Amniotic epithelial cell (primary cell): ENCODE measurements around the gene FBXO42.
A peak's percentile ranks its signal among the peaks of the same experiment; 100 is the strongest.
"Not testable (repeated sequence)": the region's sequence is repeated elsewhere in the genome, so short reads cannot be mapped to it uniquely, and the experiment has no call there.

Experiments
- DNase-seq: peaks from one replicate; pipeline ENCODE4 v3.0.0-alpha.2; 2010; ENCODE audit warnings: low read depth

Gene FBXO42

DNA sequence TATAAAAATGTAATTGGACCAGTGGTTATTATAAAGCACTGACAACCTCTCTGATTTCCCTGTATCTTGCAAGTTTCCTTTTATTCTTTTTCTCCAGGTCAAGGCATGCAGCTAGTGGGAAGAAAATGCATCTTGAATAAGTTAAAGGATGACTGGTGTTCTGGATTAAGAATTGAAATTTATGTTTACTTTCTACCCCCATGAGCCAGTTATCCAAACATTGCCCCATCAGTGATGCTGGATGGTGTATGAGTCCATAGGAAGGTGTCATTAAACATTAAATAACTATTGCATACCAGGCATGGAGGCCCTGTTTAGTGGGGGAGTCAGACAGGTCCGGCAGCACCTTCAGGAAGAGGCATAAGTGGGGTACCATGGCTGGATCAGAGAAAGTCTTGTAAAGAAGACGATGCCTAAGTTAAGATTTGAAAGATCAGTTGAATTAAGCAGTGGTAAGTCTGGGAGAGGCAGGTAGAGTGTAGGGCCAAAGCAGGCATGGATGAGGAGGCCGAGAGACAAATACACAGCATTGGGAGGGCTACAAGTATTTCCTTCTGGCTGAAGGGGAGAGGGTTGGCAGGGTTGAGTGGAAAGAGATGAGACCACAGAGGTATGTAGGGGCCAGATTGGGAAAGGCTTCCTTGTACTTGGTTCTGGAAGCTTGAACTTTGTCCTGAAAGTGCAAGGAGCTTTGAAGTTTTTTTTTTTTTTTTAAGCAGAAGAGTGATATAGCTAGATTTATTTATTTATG lies 20.4 kb upstream of the FBXO42 start:
- DNase-seq, result no peak

DNA sequence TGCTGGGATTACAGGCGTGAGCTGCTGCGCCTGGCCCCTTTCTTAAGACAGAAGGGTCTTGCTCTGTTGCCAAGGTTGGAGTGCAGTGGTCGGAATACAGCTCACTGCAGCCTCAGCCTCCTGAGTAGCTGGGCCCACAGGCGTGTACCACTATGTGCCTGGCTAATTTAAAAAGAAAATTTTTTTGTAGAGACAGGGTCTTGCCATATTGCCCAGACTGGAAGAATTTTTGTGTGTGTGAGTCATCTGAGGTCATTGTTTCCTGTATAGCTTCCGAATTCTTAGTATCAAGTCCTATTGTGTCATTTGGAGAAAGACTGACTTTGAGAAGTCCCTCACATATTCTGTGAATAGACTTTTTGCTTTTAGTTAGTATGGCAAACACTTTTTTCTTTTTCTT lies 19.4 kb upstream of the FBXO42 start:
- peak; percentile 46 for DNase-seq

DNA sequence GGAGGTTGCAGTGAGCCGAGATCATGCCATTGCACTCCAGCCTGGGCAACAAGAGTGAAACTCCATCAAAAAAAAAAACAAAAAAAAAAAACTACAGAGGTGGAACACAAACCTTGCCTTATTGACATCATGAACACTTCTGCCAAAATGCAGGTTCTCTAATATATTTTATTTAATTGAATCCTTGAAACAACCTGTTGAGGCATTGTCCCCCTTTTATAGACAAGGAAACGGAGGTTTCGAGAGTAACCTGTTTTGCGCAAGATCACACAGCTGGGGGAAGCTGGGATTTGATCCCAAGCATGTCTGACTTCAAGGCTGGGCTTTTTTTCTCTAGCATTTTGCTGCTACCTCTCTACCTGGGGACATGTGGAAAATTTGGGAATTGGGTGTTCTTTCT lies 17.5 kb upstream of the FBXO42 start:
- no peak for DNase-seq

DNA sequence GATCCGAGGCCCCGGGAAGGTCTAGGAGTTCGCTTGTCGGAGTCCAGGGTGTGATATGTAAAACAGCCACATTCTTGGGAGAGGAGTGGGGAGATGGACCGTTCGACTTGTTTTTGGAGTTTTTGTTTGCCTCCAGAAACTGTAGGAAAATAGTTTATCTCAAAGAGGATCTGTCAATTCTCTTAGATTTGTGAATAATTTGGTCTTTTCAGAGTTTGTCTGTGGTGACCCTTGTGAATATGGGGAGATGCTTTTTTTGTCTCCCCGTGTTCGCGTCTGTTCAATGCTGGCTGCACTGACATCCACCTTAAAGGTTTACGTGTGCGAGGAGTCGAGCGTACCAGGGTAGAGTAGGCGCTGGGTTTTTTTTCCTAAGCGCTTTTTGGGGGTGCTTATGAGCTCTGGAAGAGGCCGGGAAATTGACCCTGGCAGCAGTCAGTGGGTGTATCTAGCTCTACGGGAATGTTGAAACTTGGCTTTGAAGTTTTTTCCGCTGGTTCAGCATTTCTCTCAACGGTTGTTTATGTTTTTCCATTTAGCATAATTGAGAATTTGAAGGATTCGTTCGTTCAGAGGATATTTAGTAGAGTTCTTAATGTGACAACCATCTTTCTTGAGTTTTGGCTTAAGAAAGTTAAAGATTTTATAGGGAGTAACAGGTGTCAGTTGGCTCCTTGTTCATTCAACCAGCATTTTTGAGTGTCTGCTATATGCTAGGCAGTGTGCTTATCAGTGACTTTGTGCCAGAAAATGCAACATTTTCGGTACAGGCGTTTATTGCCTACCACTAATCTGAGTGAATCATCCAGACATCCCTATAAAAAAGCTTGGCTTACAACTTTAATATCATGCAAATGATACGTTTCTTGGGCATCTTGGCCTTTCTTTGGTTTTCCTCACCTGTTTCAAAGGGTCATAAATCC lies 15.9 kb upstream of the FBXO42 start:
- peak; percentile 72 for DNase-seq

DNA sequence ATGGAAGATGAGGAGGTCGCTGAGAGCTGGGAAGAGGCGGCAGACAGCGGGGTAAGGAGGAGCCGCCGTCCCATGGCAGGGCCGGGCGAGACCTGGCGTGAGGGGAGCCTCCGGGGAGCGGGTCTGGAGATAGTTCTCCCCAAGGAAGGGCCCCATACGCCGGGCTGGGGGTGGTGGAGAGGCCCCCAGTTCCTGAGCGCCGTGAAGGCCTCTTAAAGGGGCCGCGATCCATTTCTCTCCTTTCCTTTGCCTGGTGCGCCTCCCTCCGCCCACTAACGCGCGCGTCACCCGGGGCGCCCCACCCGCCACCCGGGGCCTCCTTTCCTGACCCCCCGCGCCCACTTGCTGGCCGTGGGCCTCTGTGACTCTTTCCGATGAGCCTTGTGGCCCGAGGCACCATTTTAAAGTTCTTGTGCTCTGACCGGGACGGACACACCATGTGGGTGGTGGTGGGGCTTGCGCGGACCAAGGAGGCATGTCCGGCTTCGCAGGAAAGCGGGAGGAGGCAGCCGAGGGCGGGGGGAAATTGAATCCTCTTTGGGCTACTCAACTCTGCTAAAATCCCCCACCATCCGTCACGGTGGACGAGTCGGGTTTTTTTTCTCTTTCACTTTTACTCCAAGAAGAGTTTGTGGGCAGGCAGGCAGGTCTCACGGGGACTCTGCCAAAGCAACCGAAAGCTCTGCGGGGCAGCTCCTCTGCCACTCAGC lies 15.1 kb upstream of the FBXO42 start:
- peak; percentile 76 for DNase-seq

DNA sequence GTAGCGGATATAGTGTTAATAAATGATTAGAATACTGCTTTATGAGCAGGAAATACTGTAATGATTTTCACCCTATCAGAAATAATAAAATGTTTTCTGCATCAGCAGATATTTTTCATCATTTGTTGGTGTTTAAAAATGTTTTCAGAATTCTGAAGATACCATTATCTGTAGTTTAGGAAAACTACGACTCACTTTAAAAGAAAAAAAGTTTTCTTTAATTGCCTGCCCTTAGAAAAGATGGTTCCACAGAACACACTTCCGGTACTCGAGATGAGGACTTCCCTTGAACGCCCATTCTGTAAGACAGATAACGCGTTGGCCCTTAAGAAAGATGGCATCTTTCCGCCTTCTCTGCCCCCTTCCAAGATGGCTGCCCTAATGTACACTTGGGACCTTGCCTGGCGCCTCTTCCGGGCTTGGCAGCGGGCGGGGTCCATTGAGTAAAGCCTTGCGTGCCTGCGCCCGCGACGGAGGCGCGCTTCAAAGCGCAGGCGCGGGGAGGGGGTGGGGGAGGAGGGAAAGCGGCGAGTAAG lies 14.5 kb upstream of the FBXO42 start, which contains the start of gene SZRD1:
Gene SZRD1 (plus strand): TSS at position 521 of the 536 bp plus-strand sequence. CDS start 16 bp downstream, outside the sequence.
- DNase-seq, result peak; percentile 99

DNA sequence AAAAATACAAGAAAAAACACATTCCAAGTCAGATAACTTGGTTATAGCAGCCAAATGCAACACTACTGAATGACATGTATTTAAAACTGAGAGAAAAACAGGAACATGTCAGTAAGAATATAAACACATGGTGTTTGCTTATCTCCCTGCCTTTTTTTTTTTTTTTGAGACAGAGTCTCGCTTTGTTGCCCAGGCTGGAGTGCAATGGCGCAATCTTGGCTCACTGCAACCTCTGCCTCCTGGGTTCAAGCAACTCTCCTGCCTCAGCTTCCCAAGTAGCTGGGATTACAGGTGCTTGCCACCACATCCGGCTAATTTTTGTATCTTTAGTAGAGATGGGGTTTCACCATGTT lies 12.8 kb upstream of the FBXO42 start:
- DNase-seq, result peak; percentile 95

DNA sequence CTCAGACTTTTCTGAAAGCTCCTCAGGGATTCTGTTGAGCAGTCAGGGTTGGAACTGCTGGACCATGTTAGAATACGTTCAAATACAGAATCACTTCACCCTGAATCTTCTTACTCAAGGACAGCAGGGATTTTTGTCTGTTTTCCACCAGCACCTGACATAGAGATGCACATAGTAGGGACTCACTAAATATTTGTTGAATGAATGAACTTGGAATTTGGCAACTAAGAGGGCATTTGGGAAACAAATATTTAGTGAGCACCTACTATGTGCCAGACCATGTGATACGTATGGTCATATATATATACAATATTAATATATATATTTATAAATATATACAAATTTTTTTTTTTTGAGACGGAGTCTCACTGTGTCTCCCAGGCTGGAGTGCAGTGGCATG lies 4.6 kb upstream of the FBXO42 start:
- no peak for DNase-seq

DNA sequence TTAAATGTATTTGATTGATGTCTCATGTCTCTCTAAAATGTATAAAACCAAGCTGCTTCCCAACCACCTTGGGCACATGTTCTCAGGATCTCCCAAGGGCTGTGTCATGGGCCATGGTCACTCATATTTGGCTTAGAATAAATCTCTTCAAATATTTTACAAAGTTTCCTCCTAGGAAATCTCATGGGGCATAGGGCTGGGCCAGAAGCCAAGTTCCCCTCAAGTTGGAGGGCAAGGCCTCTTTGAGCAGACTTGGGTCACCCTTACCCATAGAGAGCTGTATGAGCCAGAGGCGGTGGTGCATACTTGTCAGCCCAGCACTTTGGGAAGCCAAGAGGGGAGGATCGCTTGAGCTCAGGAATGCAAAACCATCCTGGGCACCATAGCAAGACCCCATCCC lies 2.3 kb upstream of the FBXO42 start:
- no peak for DNase-seq

DNA sequence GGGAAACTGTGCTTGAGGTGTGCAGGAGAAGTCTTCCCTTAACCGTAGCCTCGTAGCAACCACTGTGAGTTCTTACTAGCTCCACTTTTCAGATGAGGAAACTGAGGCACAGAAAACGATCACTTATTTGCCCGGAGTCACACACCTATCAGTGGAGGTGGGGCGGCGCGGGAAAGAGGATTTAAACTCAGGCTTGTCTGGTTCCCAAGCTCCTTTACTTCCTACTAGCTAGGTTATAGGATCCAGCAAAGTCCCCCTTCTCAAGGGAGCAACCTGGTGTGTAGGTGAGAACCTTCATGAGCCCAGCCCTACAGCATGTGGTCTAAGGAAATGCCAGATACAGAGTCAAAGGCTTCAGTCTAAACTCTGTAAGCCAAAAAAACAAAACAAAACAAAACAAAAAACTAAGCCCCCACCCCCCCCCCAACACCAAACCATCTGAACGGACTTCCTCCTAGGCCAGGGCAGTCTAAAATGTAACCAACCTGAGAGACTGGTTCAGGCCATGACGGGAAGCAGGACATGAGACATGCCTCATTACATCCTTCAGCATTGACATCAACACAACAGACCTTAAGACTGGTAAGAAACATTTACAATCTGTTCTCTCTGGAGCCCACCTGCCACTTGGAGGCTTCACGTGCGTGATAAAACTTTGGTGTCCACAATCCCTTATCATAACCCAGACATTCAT lies 709 bp upstream of the FBXO42 start:
- no peak for DNase-seq

DNA sequence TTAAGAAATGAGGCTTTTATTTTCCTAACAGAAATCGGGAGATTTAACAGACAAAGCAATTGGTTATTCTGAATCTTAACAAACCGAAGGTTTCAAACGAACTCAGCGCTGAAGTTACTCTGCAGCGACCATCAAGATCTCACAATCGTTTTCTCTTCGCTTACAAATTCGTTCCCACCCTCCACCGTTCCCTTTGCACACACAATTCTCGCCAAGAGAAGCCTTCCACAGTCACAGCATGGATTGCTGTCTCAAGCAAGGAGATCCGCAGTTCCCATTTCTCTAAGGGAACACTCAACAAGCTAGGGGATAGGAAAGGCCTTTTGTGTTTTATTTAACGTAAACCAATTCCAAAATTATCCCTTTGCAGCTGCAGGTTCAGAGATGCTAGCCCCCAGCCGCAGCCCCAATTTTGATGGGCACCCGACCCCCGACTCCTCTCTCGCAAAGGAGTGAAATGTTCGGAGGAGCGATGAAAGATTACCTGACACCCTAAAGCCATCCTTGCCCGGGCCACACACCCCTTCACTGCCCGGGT lies 755 bp downstream of the FBXO42 start:
- DNase-seq, result no peak

DNA sequence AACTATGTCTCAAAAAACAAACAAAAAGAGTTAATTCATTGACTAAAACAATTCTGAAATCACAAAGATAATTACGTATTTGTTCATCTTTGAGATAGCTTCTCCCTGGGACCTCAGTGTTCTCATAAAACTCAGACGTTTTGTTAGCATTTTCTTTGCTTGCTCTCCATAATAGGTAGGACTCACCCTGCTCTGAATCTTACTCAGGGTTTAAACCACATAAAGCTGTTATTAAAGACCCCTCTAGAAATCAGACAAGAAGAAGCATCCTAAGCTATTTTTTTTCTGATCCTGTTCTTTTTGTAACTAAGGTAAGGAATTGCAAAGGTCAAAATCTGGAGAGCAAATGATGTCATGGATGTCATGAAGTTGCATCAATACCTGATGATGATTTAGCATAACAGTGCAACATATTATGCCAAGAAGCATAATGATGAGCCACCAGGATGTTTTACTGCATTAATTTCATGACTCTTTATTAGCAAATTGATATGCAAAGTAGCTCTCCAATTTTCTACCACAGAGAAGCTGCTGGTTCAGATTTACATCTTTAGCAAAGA lies 2.4 kb downstream of the FBXO42 start:
- DNase-seq, result no peak

DNA sequence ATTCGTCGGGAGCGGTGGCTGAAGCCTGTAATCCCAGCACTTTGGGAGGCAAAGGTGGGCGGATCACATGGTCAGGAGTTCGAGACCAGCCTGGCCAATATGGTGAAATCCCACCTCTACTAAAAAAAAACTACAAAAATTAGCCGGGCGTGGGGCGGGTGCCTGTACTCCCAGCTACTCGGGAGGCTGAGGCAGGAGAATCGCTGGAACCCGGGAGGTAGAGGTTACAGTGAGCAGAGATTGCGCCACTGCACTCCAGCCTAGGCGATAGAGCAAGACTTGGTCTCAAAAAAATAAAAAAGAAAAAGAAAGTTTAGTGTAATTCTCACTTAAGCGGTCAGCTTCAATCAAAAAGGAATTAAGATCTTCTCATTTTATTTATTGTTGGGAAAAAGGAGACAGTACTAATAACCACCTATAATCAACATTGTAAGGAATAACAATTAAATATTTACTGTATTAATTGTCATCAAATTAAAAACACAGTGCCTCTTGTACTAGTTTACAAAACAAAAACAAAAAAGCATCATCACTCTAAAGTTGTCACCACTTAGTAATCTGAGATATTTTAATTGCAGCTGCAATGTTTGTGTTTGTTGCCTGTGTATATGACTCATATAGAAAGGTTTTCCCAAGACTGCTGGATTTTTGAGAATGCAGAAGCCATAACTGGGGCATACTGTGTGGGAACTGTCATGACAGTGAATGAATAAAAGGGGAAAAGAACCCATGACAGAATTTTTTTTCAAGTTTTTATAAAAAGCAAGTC lies 3.7 kb downstream of the FBXO42 start:
- DNase-seq, result peak; percentile 93

DNA sequence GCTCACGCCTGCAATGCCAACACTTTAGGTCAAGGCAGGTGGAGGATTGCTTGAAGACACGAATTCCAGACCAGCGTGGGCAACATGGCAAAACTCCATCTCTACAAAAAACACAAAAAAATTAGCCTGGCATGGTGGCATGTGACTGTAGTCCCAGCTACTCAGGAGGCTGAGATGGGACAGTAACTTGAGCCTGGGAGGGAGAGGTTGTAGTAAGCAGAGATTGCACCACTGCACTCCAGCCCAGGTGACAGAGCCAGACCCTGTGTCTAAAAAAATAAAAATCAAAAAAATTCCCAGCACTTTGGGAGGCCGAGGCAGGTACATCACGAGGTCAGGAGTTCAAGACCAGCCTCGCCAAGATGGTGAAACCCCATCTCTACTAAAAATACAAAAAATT lies 9.0 kb downstream of the FBXO42 start:
- not testable (repeated sequence) for DNase-seq

DNA sequence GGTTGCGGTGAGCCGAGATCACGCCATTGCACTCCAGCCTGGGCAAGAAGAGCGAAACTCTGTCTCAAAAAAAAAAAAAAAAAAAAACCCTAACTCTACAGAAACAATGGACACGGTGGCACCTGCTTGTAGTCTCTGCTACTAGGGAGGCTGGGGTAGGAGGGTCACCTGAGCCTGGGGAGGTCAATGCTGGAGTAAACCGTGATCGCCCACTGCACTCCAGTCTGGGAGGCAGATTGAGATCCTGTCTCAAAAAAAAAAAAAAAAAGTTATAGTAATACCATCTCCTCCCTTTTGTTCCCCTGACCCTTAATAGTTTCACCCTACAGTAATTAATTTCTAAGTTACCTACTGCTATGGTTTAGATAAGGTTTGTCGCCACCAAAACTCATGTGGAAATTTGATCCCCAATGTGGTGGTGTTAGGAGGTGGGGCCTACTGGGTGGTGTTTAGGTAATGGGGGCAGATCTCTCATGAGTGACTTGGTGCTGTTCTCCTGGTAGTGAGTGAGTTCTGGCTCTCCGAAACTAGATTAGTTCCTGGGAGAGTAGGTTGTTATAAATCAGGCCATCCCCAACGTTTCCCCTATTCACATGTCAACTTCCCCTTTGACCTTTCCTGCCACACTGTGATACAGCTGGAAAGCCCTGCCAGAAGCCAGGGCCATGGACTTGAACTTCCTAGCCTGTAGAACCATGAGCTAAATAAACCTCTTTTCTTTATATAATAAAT lies 9.8 kb downstream of the FBXO42 start:
- no peak for DNase-seq

DNA sequence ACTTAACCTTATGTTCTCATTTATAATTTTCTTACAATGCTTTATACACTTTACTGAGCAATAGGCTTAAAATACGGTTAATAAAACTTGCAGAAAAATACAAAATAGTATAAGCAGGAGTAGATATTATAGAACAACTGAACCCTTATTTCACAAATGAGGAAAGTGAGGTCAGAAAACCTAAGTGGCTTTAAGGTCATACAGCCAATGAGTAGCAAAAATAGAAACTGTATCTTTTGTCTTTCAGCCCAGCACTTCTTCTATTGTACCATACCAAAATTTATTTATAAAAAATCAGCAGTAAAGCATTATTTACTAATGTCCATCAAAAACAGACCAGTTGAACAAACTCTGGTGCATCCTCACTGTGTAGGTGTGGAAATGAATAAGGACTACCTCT lies 11.6 kb downstream of the FBXO42 start:
- DNase-seq, result no peak

DNA sequence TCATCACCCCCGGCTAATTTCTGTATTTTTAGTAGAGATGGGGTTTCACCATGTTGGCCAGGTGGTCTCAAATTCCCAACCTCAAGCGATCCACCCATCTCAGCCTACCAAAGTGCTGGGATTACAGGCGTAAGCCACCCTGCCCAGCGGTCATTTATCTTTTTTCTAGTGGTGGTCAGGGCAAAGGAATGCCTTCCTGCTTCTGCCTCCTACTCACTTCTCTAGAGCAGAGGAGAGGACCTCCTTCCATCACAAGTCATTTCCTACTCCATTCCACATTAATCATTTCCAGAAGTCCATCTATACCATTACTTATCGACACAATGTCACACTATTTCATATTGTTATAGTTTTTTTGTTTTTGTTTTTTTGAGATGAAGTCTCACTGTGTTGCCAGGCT lies 13.3 kb downstream of the FBXO42 start:
- DNase-seq, result peak; percentile 54

DNA sequence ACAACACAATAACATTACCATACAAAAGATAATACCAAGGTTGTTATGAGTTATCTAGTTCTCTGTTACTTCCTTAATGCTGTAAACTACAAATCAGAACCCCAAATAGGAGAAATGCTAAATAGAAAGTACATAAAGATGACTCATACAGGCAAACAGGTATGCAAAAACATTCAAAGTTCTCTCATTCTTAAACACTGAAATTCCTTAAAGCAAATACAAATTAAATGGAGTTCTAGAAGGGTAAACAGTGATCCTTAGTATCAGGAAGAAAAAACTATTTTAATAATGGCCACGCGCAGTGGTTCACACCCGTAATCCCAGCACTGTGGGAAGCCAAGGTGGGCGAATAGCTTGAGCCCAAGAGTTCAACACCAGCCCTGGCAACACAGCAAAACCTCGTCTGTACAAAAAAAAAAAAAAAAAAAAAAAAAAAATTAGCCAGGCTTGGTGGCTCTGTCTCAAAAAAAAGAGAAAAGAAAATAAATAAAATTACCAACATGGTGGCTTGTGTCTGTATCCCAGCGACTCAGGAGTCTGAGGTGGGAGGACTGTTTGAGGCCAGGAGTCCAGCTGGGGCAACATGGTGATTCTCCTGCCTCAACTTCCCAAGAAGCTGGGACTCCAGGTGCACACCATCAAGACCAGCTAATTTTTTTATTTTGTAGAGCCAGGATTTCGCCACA lies 17.5 kb downstream of the FBXO42 start:
- no peak for DNase-seq

DNA sequence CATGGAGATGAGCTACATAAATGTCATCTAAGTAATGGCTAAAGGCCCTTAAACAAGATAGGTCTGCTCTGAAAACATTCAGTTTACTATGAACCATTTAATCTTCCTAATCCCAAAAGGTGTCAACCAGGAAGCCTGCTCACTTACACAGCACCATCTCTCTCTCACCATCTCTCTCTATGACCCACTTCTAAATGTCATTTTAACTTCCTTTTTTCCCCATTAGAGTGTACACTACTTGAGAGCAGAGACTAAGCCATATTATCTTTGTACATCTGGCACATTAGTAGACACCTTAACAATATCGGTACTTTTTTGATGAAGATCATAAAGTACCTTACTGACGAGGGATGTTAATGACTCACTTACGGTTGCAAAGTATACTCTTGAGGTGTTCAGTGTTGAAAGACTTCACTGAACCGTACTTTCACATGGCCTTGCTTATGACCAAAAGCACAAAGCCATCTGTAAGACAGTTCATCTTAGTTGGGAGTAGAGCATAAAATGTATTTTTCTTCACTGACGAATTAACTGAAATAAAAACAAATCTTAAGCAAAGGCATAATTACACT lies 25.4 kb downstream of the FBXO42 start:
- DNase-seq, result no peak
